Subcutaneous abdominal adipose tissue (tissue), 5 donors: ENCODE measurements around the gene MBNL2.
A peak's percentile ranks its signal among the peaks of the same experiment; 100 is the strongest.

ENCODE experiments used
- H3K27ac ChIP-seq: one replicate; pipeline ENCODE4 v1.7.0; 2013; ENCODE audit warnings: low read depth, mild to moderate bottlenecking, inconsistent platforms, low read length, moderate library complexity
- H3K27me3 ChIP-seq, 5 donors: one replicate each; pipeline ENCODE4 v1.7.0; 2013; ENCODE audit warnings: low read length in 5 of 5, inconsistent platforms in 1 of 5; ENCODE audit not compliant: control insufficient read depth in 5 of 5, insufficient read depth in 4 of 5
- H3K36me3 ChIP-seq, 5 donors: one replicate each; pipeline ENCODE4 v1.7.0; 2013; ENCODE audit warnings: low read length in 5 of 5; ENCODE audit not compliant: control insufficient read depth in 5 of 5, insufficient read depth in 5 of 5
- H3K4me1 ChIP-seq, 5 donors: one replicate each; pipeline ENCODE4 v1.7.0; 2013; ENCODE audit warnings: low read length in 5 of 5, mild to moderate bottlenecking in 3 of 5, moderate library complexity in 1 of 5; ENCODE audit not compliant: control insufficient read depth in 5 of 5, insufficient read depth in 5 of 5
- H3K4me3 ChIP-seq, 5 donors: one replicate each; pipeline ENCODE4 v1.7.0; 2013; ENCODE audit warnings: low read length in 5 of 5, low read depth in 1 of 5
- H3K9ac ChIP-seq, 5 donors: one replicate each; pipeline ENCODE4 v1.7.0; 2013; ENCODE audit warnings: low read length in 5 of 5, mild to moderate bottlenecking in 4 of 5, moderate library complexity in 3 of 5
- H3K9me3 ChIP-seq, 5 donors: one replicate each; pipeline ENCODE4 v1.7.0; 2013; ENCODE audit warnings: low read length in 5 of 5; ENCODE audit not compliant: control insufficient read depth in 5 of 5
- donor health status: healthy.
- donor health status: healthy.
- donor health status: healthy.
- donor health status: healthy.
- donor health status: healthy.

Gene MBNL2

GRCh38 chr13:97437729-97438128 lies 215.6 kb downstream of the MBNL2 start:
- H3K27me3 ChIP-seq: peaks cover 0 to 4% (median 0%) of the 10 kb centered on the region in 5 donors
- no peak overlapping the region for H3K27ac ChIP-seq
- no peak overlapping the region for H3K9ac ChIP-seq
- peak overlapping the region in 1 of 5 donors; percentile 14 for H3K4me3 ChIP-seq
- no peaks in the 10 kb centered on the region for H3K9me3 ChIP-seq
- H3K36me3 ChIP-seq: peaks cover 0 to 6% (median 3%) of the 10 kb centered on the region in 5 donors
- peaks cover 5 to 41% (median 32%) of the 10 kb centered on the region in 5 donors for H3K4me1 ChIP-seq

- no peaks in the 10 kb centered on the region for H3K27me3 ChIP-seq
- no peaks in the 10 kb centered on the region for H3K9me3 ChIP-seq
- no peak overlapping the region for H3K4me3 ChIP-seq
- H3K27ac ChIP-seq: no peak overlapping the region
- H3K36me3 ChIP-seq: peaks cover 0 to 5% (median 3%) of the 10 kb centered on the region in 5 donors
- peaks cover 0 to 37% (median 32%) of the 10 kb centered on the region in 5 donors for H3K4me1 ChIP-seq
- H3K9ac ChIP-seq: no peak overlapping the region
Observed at GRCh38 chr13:97438856-97439595, 216.9 kb downstream of the MBNL2 start.

- H3K9ac ChIP-seq: no peak overlapping the region
- H3K36me3 ChIP-seq: peaks cover 0 to 6% (median 4%) of the 10 kb centered on the region in 5 donors
- H3K4me3 ChIP-seq: no peak overlapping the region
- peaks cover 0 to 27% (median 20%) of the 10 kb centered on the region in 5 donors for H3K4me1 ChIP-seq
- H3K27me3 ChIP-seq: no peaks in the 10 kb centered on the region
- no peaks in the 10 kb centered on the region for H3K9me3 ChIP-seq
- H3K27ac ChIP-seq: no peak overlapping the region
Observed at GRCh38 chr13:97440598-97441170, 218.6 kb downstream of the MBNL2 start.

- Histone ChIP-seq H3K9me3 (no peaks in the 10 kb centered on the region), H3K4me3 (no peak overlapping the region), H3K9ac (no peak overlapping the region), H3K27ac (no peak overlapping the region), H3K36me3 (peaks cover 0 to 6% (median 4%) of the 10 kb centered on the region in 5 donors), H3K27me3 (no peaks in the 10 kb centered on the region), H3K4me1 (peaks cover 0 to 20% (median 13%) of the 10 kb centered on the region in 5 donors)
Observed at GRCh38 chr13:97441368-97441767, 219.2 kb downstream of the MBNL2 start.
